HG03565 (cell line): ENCODE data around the gene TMEM44.
A peak's percentile ranks its signal among the peaks of the same experiment; 100 is the strongest.

ENCODE experiments used
- ATAC-seq: cut with Tn5 transposase; IDR thresholded peaks from one replicate; pipeline ENCODE4 v1.9.1; 2021; ENCODE audit warnings: mild to moderate bottlenecking, moderate library complexity; ENCODE audit not compliant: unreplicated experiment

Gene TMEM44

DNA sequence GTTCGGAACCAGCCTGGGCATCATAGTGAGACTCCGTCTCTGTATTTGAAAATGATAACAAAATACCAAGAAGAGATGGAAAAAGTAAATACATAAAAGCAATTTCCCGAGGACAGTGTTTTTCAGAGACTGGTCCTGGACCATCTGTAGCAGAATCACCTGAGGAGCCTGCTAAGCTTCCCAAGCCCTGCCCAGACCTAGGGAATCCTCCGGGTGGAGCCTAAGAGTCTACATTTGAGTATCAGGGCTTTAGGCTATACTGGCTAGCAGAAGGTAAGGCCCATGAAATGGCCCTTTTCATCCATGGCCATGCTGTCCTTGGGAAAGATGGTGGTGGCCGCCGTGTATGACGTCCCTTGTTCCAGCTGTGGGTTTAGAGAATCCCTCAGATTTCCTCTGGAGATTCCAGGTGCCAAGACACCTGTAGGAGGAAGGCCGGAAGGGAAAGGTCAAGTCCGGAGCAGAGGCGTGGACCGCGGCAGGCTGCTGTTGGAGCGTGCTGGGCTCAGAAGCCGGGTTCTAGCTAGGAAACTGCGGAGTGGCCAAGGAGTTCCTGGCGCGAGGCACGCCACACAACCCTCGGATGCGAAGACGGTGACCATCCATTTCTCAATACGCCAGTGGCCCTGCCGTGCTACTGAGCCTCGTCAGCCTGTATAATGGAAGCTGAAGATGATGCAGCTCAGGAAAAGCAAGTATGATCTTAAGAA, 50.9 kb downstream of the TMEM44 start:
- ATAC-seq: no peak

DNA sequence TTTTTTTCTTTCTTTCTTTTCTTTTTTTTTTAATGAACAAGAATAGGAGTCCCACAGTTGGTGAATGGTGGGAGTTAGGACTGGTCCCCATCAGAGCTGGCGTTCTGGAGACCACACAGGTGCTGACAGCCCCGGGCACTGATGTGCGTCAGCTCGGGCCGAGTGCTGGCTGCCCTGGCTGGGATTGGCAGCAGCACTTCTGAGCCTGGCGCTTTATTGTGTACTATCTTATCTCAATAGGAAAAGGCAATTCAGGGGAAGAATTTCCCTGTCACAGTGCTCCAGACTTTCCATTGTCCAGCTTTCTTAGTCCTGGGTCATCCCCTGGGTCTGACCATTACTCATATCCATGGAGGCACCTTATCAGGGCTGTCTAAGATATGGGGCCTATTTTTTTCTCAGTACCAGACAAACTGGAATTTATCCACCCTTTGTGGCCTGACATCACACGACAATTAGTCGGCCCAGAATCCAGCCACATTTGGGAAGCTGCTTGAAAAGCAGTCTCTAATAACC, 54.1 kb downstream of the TMEM44 start:
- ATAC-seq: no peak

DNA sequence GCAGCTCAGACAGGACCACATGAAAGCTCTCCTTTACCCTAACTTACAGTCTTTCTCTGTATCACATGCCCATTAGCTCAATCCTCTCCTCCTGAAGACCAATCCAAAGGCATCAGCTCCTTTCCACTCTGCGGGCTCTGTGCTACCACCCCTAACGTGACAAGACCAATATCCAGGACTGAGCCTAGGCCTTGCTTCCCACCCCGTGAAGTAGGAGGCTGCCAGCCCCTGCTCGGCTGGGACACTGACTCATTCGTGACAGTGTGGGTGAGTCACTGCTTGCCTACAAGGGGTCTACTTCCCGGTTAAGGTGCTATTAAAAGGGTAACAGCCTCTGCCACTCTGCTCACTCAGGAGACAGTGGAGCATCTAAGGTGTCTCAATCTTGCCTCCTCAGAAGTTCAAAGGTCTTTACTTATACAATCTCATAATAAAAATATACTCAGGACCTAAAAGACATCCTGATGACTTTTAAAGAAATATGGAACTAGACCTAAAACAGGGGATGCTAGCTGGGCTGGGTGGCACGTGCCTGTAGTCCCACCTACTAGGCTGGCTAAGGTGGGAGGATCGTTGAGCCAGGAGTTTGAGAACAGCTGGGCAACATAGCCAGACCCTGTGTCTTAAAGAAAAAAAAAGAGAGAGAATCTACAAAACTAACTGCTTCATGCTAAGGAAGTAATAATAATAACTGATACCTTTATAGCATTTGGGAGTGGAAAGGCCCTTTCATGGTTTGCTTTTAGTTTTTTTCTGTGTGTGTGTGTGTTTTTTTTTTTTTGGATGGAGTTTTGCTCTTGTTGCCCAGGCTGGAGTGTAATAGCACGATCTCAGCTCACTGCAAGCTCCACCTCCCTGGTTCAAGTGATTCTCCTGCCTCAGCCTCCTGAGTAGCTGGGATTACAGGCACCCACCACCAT, 55.0 kb downstream of the TMEM44 start:
- no peak for ATAC-seq

DNA sequence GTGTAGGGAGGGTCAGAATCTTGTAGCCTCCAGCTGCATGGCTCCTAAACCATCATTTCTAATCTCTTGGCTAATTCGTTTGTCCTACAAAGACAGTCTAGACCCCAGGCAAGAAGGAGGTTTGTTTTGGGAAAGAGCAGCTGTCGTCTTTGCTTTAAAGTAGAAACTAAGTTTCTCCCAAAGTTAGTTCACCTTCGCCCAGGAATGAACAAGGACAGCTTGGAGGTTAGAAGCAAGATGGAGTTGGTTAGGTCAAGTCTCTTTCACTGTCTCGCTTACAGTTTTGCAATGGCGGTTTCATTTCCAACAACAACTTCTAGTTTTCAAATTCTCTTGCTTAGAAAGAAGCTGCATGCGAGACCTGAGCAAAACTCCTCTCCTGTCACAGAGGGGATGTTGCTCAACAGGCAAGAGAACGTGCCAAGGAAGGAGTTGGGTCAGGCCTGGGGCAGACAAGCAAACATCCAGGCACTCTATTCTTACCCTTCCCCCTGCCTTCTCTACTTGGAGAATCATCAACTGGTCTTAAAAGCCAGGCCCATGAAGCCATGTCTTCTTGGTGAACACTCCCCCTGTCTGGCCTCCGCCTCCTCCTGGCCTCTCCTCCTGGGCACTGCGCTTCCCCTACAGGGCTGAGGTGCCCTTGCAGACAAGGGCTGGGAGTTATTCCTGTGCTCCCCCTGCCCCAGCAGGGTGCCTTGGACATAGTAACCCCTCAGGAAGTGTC, 57.6 kb downstream of the TMEM44 start:
- no peak for ATAC-seq

DNA sequence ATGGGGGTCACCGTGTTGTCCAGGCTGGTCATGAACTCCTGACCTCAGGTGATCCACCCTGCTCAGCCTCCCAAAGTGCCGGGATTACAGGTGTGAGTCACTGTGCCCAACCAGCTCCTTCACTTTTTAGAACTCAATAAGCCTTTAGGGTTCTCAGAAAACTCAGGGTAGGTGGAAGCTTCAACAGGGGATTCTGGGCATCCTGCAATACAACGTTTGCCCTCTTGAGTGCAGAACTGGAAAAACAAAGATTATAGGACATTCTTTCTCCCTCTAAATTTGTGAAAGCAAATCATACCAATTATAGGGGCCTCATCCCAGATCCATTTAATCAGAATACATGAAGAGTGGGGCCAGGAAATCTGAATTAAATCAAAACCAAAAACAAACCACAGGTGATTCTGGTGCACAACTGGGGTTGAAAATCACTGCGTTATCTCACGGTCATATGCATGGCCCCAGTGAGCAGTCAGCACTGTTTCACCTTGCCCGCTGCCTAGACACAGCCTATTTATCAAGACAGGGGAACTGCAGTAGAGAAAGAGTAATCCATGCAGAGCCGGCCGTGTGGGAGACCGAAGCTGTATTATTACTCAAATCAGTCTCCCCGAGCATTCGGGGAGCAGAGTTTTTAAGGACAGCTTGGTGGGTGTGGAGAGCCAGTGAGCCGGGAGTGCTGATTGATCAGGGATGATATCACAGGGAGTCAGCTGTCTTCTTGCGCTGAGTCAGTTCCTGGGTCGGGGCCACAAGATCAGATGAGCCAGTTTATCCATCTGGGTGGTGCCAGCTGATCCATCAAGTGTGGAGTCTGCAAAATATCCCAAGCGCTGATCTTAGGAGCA, 58.4 kb downstream of the TMEM44 start:
- ATAC-seq: no peak

DNA sequence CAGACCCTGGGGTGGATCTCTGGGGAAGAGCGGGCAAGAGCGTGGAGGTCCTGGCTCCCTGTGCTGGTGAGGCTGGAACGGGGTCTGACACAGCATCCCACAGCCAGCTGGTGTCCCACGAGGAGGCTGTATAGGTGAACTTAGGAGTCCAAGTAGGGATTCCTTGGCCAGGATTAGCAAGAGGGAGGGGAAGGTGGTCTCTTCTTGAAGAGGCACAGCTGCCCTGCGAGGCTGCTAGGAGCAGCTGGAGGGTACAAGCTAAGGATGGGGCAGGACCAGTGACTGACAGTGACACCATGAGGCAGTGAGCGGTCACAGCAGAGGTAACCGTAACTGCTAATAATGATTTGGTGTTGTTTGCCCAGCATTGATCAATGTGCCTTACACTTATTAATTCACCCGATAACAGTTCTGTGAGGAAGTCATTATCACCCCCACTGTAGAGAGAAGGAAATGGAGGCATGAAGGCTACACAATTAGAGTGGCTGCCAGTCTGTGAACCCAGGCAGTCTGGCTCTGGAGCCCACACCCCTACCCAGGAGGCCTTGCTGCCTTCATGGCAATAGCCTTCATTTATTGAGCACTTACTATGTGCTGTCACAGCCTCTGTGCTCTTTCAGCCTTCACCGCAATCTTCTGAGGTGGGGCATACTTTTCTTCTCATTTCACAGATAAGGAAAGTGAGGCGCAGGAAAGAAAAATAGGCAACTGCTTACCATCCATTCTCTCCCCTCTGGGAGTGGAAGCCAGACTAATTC, 59.4 kb downstream of the TMEM44 start:
- ATAC-seq: peak; percentile 72

DNA sequence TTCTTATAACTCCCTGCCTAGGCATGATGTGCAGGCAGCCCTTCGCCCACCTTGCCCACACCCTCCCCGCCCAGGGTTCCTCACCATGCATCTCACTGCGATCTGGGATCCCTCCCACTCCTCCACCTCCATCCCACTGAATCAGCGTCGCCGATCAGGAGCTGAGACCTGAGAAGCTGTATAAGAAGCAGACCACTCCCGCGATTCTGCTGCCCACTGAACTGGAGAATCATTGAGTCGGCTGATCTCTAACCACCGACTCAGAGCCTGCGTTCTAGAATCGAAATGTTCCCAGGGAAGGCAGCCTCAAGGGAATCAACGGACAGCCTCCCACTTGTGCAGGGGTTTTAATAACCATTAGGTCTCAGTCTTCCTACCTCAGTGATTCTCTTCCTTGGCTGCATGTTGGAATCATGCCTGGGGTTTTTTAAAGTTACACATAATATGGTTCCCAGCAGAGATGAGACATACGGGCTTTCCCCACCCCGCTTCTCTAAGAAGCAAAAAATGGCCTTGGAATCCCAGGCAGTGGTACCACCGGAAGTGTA, 60.2 kb downstream of the TMEM44 start:
- no peak for ATAC-seq

DNA sequence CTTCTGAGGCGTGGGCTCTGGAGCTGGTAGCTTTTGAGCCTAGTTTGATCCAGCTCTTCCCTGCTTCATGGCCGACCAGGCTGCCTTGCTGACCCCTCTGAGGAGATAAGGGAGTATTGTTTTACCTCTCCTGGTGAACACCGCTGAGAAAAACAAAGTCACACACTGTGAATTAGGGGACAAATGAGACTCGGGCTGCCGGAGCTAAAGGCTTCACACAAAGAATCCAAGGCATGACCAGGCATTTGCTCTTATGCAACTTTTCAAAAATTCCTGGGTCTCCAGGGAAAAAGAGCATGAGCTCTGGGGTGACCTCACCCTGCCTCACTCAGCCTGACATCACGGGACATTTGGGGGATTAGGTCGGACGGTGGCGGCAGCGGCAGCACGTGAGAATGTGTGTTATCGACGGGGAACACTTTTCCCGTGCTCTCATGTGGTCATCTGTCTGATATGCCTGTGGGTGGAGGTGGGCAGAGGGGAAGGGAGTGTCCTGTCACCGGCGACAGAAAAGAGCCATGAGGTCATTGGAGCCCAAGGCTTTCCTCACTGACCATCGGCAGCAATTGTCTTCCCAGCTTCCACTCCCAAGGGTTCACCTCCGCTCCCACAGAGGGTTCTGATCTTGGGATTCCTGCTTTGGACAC, 61.0 kb downstream of the TMEM44 start:
- no peak for ATAC-seq

DNA sequence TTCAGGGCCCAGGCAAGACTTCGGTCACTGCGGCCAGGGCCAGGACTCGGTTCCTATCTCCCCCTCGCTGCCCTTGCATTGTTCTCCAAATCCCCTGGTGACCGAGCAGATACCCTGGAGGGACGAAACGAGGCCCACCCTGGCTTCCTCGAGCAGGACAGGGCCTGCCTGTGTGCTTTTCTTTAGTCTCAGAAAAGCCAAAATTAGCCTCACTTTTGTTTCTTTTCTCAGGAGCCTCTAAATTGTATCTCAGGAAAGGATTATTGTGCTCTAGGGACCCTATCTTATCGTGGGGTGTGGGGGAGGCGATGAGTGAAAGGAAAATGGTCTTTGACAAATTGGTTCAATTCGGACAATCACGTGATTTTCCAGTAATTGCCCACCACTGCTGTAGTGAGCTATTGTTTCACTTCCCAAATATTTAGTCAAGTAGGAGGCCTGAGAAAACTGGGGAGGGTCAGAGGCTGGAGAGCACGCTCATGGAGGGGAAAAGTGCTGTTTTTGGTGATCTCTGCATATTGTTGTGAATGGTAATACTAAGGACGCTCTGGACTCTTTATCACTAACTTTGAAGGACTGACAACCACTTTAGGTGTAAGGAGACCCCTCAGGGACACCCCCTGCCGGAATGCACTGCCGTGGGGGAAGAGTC, 61.6 kb downstream of the TMEM44 start:
- ATAC-seq: no peak

DNA sequence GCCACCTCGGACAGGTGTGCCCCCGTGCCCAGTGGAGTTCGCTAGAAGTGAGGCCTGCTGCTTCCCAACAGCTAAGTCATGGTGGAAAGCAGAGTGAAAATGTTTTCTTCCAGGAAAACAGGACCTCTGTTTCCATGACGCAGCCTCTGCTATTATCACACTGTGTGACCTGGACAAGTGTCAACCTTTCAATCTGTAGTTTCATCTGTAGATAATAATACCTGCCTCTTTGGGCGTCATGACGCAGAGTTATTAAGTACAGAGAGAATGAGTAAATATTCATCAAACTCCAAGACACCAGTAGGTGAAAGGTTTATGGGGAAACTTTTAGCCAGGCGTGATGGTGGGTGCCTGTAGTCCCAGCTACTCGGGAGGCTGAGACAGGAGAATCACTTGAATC, 62.3 kb downstream of the TMEM44 start:
- no peak for ATAC-seq

DNA sequence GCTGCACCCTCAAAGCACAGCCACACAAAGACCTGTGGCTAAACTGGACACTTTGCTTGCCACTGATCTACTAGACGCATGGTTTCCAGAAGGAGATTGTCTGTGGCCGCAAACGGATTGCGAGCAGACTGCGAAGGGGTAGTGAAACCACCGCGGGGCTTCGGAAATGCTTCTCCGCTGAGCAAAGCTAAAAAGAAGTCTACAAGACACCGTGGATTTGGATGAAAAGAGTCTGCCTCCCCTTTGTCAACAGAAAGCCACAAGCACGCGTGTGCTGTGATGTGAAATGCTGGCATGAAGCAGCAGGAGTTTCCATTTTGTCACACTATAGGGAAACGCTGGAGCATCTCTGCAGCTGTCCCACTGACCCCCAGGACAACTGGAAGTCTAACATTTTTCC, 63.0 kb downstream of the TMEM44 start:
- no peak for ATAC-seq

DNA sequence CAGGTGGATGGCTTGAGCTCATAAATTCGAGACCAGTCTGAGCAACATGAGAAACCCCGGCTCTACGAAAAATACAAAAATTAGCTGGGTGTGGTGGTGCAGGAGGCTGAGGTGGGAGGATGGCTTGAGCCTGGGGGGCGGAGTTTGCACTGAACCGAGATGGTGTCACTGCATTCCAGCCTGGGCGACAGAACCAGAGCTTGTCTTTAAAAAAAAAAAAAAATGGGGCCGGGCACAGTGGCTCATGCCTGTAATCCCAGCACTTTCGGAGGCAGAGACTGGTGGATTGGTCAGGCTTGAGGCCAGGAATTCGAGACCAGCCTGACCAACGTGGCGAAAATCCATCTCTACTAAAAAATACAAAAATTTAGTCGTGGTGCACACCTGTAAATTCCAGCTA, 64.0 kb downstream of the TMEM44 start:
- no peak for ATAC-seq

DNA sequence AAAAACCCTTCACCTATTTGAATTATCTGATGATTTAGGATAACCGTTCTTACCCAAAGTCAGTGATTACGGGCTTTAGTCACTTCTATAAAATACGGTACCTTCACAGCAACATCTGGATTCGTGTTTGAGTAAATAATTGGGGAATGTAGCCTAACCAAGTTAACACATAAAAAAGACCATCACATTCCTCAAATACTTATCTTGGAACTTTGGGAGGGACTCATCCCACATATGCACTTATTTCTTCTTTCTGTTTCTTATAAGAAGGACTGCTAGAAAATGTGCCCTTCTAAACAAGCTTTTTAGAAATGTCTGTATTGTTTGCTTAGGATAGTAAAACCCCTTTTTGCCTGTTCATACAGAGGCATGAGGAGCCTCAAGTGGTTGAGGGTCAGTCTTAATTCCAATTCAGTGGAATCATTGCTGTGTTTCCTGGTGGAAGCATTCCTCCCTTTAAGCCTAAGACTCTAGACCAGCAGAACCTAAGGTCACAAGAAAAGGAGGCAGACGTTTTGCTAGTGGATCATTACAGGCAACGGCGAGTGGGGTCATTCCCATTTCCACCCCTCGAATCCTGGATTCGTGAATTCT, 67.5 kb downstream of the TMEM44 start:
- no peak for ATAC-seq

DNA sequence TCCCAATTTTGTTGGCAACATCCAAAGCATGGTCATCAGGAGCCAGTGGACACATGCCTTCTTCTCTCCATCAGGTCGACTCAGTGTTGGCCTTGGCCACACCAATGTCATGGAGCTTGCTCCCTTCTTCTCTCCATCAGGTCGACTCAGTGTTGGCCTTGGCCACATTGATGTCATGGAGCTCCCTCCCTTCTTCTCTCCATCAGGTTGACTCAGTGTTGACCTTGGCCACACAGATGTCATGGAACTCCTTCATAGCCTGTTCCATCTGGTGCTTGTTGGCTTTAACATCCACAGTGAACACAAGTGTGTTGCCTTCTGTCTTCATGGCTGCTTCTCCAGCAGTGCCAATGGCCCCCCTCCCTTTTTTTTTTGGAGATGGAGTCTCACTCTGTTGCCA, 70.2 kb downstream of the TMEM44 start:
- ATAC-seq: no peak

DNA sequence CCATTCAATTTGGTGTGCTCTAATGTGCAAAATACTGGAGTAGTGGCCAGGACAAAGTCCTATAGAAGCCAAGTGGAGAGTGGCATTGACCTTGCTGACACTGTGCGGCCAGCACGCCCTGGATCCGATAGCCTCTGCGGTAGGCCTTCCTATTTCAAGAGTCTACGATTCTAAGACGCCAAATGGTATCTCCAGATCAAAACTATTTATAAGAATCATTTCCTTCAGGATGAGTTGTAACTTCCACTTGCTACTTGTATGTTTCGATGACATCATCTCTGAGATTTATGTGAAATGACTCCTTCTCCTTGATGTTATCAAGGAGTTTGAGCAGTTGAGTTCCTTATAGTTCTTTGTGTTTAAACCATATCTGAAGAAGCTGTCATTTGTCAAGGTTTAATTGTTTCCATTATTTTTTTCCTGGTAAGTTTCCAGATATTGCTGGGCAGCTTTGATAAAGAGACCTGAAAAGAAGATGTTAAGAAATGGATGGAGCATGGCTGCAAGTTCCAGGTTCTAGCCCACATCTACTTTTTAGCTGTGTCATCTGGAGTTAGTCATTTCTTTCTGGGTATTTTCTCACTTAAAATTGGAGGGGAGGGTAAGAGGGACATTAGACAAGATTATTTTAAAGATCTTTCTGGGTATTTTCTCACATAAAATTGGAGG, 71.8 kb downstream of the TMEM44 start:
- ATAC-seq: no peak

DNA sequence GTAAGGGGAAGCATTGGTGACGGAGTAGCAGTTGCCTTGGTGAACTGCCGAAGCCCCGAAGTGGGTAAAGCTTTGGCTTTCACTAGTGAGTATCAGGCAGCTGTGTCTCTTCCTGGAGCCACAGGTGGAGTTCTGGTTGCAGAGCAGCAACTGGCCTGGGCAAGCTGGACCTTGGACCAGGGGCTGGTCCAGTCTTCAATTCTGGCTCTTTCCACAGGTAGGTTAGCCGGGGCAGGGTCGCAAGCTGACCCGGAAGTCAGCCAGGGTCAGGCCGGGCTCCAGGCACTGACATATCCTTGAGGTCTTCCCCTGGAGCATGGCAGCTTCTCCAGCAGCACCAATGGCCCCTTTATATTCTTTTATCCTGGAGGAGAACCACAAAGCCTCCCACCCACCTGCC, 73.2 kb downstream of the TMEM44 start:
- no peak for ATAC-seq

DNA sequence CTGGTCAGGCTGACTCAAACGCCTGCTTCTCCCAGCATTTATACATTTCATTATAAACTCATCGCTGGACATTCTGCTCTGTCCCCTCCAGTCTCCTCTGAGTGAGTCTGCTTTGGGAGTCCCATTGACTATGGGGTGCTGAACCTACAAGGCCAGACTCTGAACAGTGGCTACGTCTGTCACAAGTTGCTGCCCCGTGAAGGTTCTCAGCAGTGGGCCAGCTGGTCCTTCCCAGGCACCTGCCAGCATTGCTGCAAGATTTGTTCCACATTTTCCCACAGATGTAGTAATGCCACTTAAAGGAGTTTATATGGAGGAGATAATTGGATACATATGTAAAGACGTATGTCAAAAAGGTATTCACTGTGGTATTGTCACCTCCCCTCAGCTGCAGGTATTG, 73.7 kb downstream of the TMEM44 start:
- ATAC-seq: no peak
